ENCODE data around the gene SHB. TPM values are rescaled to one million over a fixed set of nuclear protein-coding genes. Genes with fewer than 3 reads are reported as not detected.

Gene SHB, protein sequence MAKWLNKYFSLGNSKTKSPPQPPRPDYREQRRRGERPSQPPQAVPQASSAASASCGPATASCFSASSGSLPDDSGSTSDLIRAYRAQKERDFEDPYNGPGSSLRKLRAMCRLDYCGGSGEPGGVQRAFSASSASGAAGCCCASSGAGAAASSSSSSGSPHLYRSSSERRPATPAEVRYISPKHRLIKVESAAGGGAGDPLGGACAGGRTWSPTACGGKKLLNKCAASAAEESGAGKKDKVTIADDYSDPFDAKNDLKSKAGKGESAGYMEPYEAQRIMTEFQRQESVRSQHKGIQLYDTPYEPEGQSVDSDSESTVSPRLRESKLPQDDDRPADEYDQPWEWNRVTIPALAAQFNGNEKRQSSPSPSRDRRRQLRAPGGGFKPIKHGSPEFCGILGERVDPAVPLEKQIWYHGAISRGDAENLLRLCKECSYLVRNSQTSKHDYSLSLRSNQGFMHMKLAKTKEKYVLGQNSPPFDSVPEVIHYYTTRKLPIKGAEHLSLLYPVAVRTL
- total RNA-seq (10 to 100 TPM; 26.7 to 26.8 TPM), polyA plus RNA-seq (ENCODE audit: insufficient read length in 6 of 6) (10 to 100 TPM; 16.1 to 23.4 (median 20.7) TPM)
- long read RNA-seq, donor 1, transcript SHB-201 (6 exons, 2,783 nt): major isoform, 11 of 17 reads
- long read RNA-seq, donor 1, partial matches to known transcripts: 6 of 17 reads
- long read RNA-seq, donor 1, other reads (novel, unspliced or antisense): 0 of 17 reads
- long read RNA-seq, donor 2, transcript SHB-201 (6 exons, 2,783 nt): major isoform, 10 of 10 reads
- long read RNA-seq, donor 2, partial matches to known transcripts: 0 of 10 reads
- long read RNA-seq, donor 2, other reads (novel, unspliced or antisense): 0 of 10 reads
- long read RNA-seq, donor 3, transcript SHB-201 (6 exons, 2,783 nt): major isoform, 9 of 14 reads
- long read RNA-seq, donor 3, partial matches to known transcripts: 5 of 14 reads
- long read RNA-seq, donor 3, other reads (novel, unspliced or antisense): 0 of 14 reads
- long read RNA-seq, donor 4, partial matches to known transcripts: 0 of 3 reads
- long read RNA-seq, donor 4, other reads (novel, unspliced or antisense): 1 of 3 reads
- long read RNA-seq, donor 5, transcript SHB-201 (6 exons, 2,783 nt): major isoform, 8 of 16 reads
- long read RNA-seq, donor 5, partial matches to known transcripts: 8 of 16 reads
- long read RNA-seq, donor 5, other reads (novel, unspliced or antisense): 0 of 16 reads
- long read RNA-seq, donor 6, transcript SHB-201 (6 exons, 2,783 nt): major isoform, 7 of 7 reads
- long read RNA-seq, donor 6, partial matches to known transcripts: 0 of 7 reads
- long read RNA-seq, donor 6, other reads (novel, unspliced or antisense): 0 of 7 reads
- long read RNA-seq, donor 7, transcript SHB-201 (6 exons, 2,783 nt): major isoform, 5 of 5 reads
- long read RNA-seq, donor 7, partial matches to known transcripts: 0 of 5 reads
- long read RNA-seq, donor 7, other reads (novel, unspliced or antisense): 0 of 5 reads
- long read RNA-seq, donor 8, transcript SHB-201 (6 exons, 2,783 nt): major isoform, 11 of 11 reads
- long read RNA-seq, donor 8, partial matches to known transcripts: 0 of 11 reads
- long read RNA-seq, donor 8, other reads (novel, unspliced or antisense): 0 of 11 reads
- long read RNA-seq, donor 9: 0 reads
- long read RNA-seq, donor 10, partial matches to known transcripts: 0 of 1 reads
- long read RNA-seq, donor 10, other reads (novel, unspliced or antisense): 1 of 1 reads
- long read RNA-seq, donor 11, partial matches to known transcripts: 0 of 2 reads
- long read RNA-seq, donor 11, other reads (novel, unspliced or antisense): 0 of 2 reads
- long read RNA-seq, donor 12, transcript SHB-201 (6 exons, 2,783 nt): major isoform, 10 of 10 reads
- long read RNA-seq, donor 12, partial matches to known transcripts: 0 of 10 reads
- long read RNA-seq, donor 12, other reads (novel, unspliced or antisense): 0 of 10 reads

GRCh38 chr9:38068701-38069628 is at the start of gene SHB:
TSS of gene SHB (minus strand) at chr9:38069227. CDS start at chr9:38068645, 582 bp downstream.
- Histone ChIP-seq H3K27me3 (peaks cover 0 to 38% of the 10 kb centered on the region in 2 donors), H3K4me3 (peak within 1 kb of the TSS; percentile 78 to 96), H3K9me3 (no peaks in the 10 kb centered on the region), H3K27ac (peak within 1 kb of the TSS; percentile 91 to 95), H3K4me1 (peaks cover 2 to 55% of the 10 kb centered on the region in 2 donors), H3K36me3 (no peaks in the 10 kb centered on the region)
- intact Hi-C loops (cut with DNase I): no loop called here
- DNase-seq: peak; percentile 73 to 96 (median 83)
- peak; percentile 74 for ATAC-seq
- TF ChIP-seq CTCF (IDR thresholded peaks at IDR 0.05): peak; percentile 25 to 27

- peak; percentile 40 for ATAC-seq
- intact Hi-C loops (cut with DNase I): no loop called here
- DNase-seq: peak in 1 of 4 donors; percentile 16
- Histone ChIP-seq H3K36me3 (no peaks in the 10 kb centered on the region), H3K4me3 (no peak overlapping the region), H3K9me3 (no peaks in the 10 kb centered on the region), H3K4me1 (no peaks in the 10 kb centered on the region), H3K27ac (no peak overlapping the region), H3K27me3 (peaks cover 0 to 6% of the 10 kb centered on the region in 2 donors)
- no peak for TF ChIP-seq CTCF (IDR thresholded peaks at IDR 0.05)
Measured at GRCh38 chr9:38117651-38118050, 48.6 kb upstream of the SHB start.

DNA sequence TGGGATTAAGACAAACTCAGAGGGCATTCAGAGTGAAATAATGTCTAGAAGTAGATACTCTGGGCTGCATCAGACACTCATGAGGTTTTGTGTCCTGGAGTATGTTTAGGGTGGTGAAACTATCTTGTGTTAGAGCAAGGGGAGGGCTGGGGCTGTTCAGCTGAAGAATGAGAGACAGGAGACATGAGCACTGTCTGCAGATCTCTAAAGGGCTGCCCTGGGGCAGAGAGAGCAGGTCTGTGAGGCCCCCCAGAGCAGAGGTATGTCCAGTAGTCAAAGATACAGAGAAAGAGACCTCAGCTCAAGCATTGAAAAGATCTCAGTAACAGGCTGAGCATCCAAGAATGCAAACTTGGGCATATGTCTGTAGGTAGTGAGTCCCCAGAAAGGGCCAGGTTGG is 45.9 kb upstream of the SHB start:
- Histone ChIP-seq H3K27me3 (peaks cover 0 to 9% of the 10 kb centered on the region in 2 donors), H3K4me1 (no peaks in the 10 kb centered on the region), H3K4me3 (no peak overlapping the region), H3K36me3 (no peaks in the 10 kb centered on the region), H3K27ac (no peak overlapping the region), H3K9me3 (no peaks in the 10 kb centered on the region)
- TF ChIP-seq CTCF (IDR thresholded peaks at IDR 0.05): no peak
- intact Hi-C loops (cut with DNase I): no loop called here
- no peak for ATAC-seq
- no peak for DNase-seq

Data from left lung (tissue), 14 donors.